GM12878 (cell line): Measurements from ENCODE around the gene CKS2. TPM values are rescaled to one million over a fixed set of nuclear protein-coding genes. Genes with fewer than 3 reads are reported as not detected.

Source experiments
- ATAC-seq: fragments of 200-7000 bp; cut with Tn5 transposase; 3 replicates; pipeline ENCODE4 v1.9.1; 2020; ENCODE audit warnings: mild to moderate bottlenecking, moderate library complexity
- BruUV-seq: library from RNA; stranded (reverse); fragments of 400-500 nt; replicated peaks from 2 replicates; lab custom pipeline; 2021; lab: Mats Ljungman, UMichigan
- CTCF ChIA-PET: fragments of 300-600 bp; sonication (Branson Sonifier 250); formaldehyde crosslinking; extraction: SDS; loops from one replicate; lab custom pipeline; 2021; ENCODE audit warnings: inconsistent platforms; lab: Yijun Ruan, JAX
- POLR2A ChIA-PET: fragments of 350-600 bp; formaldehyde crosslinking; extraction: SDS; loops from one replicate; lab custom pipeline; 2021; ENCODE audit warnings: inconsistent platforms; lab: Charles Lee
- RAD21 ChIA-PET: fragments of 300-600 bp; sonication (Branson Sonifier 250); formaldehyde crosslinking; loops from one replicate; lab custom pipeline; 2023; ENCODE audit warnings: antibody characterized with exemption; ENCODE audit not compliant: unreplicated experiment; lab: Charles Lee
- SMC1A ChIA-PET: fragments of 300-600 bp; sonication (Branson Sonifier 250); formaldehyde crosslinking; loops from one replicate; lab custom pipeline; 2023; ENCODE audit not compliant: unreplicated experiment, uncharacterized antibody; lab: Charles Lee
- DNase-seq: peaks from one replicate; pipeline ENCODE4 v3.0.0-alpha.2; 2011; ENCODE audit warnings: low read depth, low spot score
- FAIRE-seq: peaks from 3 replicates; lab custom pipeline; 2011; peaks lifted over from hg19 to GRCh38; lab: Jason Lieb, UNC
- H2AFZ ChIP-seq: 2 replicates; pipeline ENCODE4 v1.6.0; 2011; ENCODE audit warnings: low read depth, low read length, control low read depth; ENCODE audit not compliant: control insufficient read depth
- H3K27ac ChIP-seq: 2 replicates; pipeline ENCODE4 v1.5.1; 2011; ENCODE audit warnings: control low read depth; ENCODE audit not compliant: control insufficient read depth, insufficient read depth
- H3K27me3 ChIP-seq, 2 experiments: replicated peaks in 1 of 2; 2 replicates each; pipeline versions ENCODE4 v1.6.0 to v1.6.1; 2011; ENCODE audit warnings: low read length in 1 of 2; ENCODE audit not compliant: control insufficient read depth in 2 of 2, insufficient read depth in 2 of 2
- H3K36me3 ChIP-seq, 2 experiments: 2 replicates each; pipeline ENCODE4 v1.5.1; 2011; ENCODE audit warnings: low read length in 1 of 2; ENCODE audit not compliant: control insufficient read depth in 2 of 2, insufficient read depth in 2 of 2
- H3K4me1 ChIP-seq: 2 replicates; pipeline ENCODE4 v1.6.1; 2011; ENCODE audit warnings: mild to moderate bottlenecking, low read length, moderate library complexity, mixed read lengths; ENCODE audit not compliant: control insufficient read depth, insufficient read depth
- H3K4me2 ChIP-seq: 2 replicates; pipeline ENCODE4 v1.6.0; 2011; ENCODE audit warnings: control low read depth; ENCODE audit not compliant: control insufficient read depth, insufficient read depth
- H3K4me3 ChIP-seq: fragments of 200-600 bp; sonication (generic); 2 replicates; pipeline ENCODE4 v1.5.1; 2016
- H3K79me2 ChIP-seq: 2 replicates; pipeline ENCODE4 v1.6.0; 2011; ENCODE audit warnings: low read length; ENCODE audit not compliant: control insufficient read depth, insufficient read depth
- H3K9ac ChIP-seq: 2 replicates; pipeline ENCODE4 v1.8.0; 2011; ENCODE audit warnings: low read length, control low read depth, mixed read lengths; ENCODE audit not compliant: control insufficient read depth, insufficient read depth
- H3K9me3 ChIP-seq: replicated peaks from 3 replicates; pipeline ENCODE4 v1.5.1; 2011; ENCODE audit warnings: mild to moderate bottlenecking, low read length; ENCODE audit not compliant: control insufficient read depth, insufficient read depth
- H4K20me1 ChIP-seq: 2 replicates; pipeline ENCODE4 v1.6.0; 2011; ENCODE audit not compliant: control insufficient read depth, insufficient read depth
- MXI1 ChIP-seq: fragments of 150-350 bp; IDR thresholded peaks from 2 replicates; pipeline ENCODE4 v1.6.1; 2011; ENCODE audit warnings: low read depth, mild to moderate bottlenecking, inconsistent platforms, low read length, improper control_type of control experiment
- MYC ChIP-seq: IDR thresholded peaks from 2 replicates; pipeline ENCODE4 v1.6.1; 2011; ENCODE audit warnings: mild to moderate bottlenecking, low read length, moderate library complexity, inconsistent platforms; ENCODE audit not compliant: insufficient read depth, insufficient replicate concordance, insufficient read length, severe bottlenecking
- SUZ12 ChIP-seq: fragments of 200-600 bp; sonication (generic); IDR thresholded peaks from one replicate; pipeline ENCODE4 v1.6.1; 2018; ENCODE audit warnings: antibody characterized with exemption, mild to moderate bottlenecking; ENCODE audit not compliant: unreplicated experiment
- WGBS: methylation state at CpG from one replicate; pipeline ENCODE4 v1.1.6; 2016; ENCODE audit warnings: low lambda C conversion rate; ENCODE audit not compliant: insufficient replicate concordance, insufficient coverage; ENCODE audit errors: missing lambda C conversion rate; 5-methylcytosine and 5-hydroxymethylcytosine counted together
- in situ Hi-C: fragments of 300-500 bp; cut with MboI; formaldehyde crosslinking; loops from 9 replicates; pipeline ENCODE4 v1.14.3; 2018; ENCODE audit warnings: mixed read lengths
- intact Hi-C: fragments of 100-400 bp; cut with micrococcal nuclease; formaldehyde crosslinking; loops from one replicate; pipeline ENCODE4 v1.14.2; 2022; ENCODE audit not compliant: unreplicated experiment
- polyA plus RNA-seq, 11 experiments: library from polyadenylated mRNA; depleted of rRNA in 4 of 11; unstranded in 6 of 11; stranded (reverse) in 5 of 11; fragments of >200 nt; fragmentation: Nextera tagmentation in 4 of 11; fragmentation: Illumina TruSeq in 1 of 11; extraction: Ambion mirVana in 4 of 11; extraction: Trizol in 1 of 11; gene quantifications; 1 replicate in 1 of 11; 2 replicates in 10 of 11; pipeline versions ENCODE4 v1.2.1 to v1.2.3, GENCODE V29; 2011 to 2016; ENCODE audit warnings: inconsistent platforms in 2 of 11, missing spikeins in 2 of 11, low read depth in 1 of 11
- total RNA-seq, 4 experiments: library from RNA; depleted of rRNA in 3 of 4; stranded (reverse); fragments of >200 nt in 3 of 4; fragmentation: Illumina TruSeq in 1 of 4; extraction: Trizol in 1 of 4; gene quantifications; 2 replicates each; pipeline versions ENCODE4 v1.2.1 to v1.2.3, GENCODE V29; 2013 to 2021
- TF ChIP-seq, protein P1 (sequence below): IDR thresholded peaks from 2 replicates; pipeline ENCODE4 v1.6.1; 2011; ENCODE audit warnings: low read depth, low read length, improper control_type of control experiment, borderline replicate concordance
- TF ChIP-seq, protein P2 (sequence below): fragments of 450-650 bp; IDR thresholded peaks from 2 replicates; pipeline ENCODE4 v1.6.1; 2018; ENCODE audit warnings: borderline replicate concordance, mild to moderate bottlenecking; ENCODE audit not compliant: partially characterized antibody

CKS2 gene
- total and polyA plus RNA-seq, 10 of the 15 experiments (the other 5 are each of a cell fraction or from before 2014, with no cell fraction given) = 172 to 1,251 (median 503) TPM

DNA sequence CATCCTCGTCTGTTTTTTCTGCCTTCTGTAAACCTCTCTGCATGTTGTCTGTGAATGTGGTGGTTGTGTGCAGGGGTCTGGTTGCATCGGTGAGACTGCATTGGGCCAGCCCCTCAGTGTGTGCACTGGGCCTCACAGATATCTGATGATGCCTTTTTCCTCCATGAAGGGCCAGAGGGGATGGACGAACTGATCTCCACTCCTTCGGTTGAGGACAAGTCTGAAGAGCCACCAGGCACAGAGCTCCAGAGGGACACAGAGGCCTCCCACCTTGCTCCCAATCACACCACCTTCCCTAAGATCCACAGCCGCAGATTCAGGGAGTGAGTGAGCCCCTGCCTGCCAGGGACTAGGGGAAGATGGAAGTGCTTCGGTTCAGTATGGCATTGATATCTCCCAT is 38.6 kb downstream of the CKS2 start:
- H3K9me3 ChIP-seq = no peaks in the 10 kb centered on the region
- TF ChIP-seq SUZ12 = no peak
- TF ChIP-seq, protein P1, sequence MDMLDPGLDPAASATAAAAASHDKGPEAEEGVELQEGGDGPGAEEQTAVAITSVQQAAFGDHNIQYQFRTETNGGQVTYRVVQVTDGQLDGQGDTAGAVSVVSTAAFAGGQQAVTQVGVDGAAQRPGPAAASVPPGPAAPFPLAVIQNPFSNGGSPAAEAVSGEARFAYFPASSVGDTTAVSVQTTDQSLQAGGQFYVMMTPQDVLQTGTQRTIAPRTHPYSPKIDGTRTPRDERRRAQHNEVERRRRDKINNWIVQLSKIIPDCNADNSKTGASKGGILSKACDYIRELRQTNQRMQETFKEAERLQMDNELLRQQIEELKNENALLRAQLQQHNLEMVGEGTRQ = no peak
- TF ChIP-seq MYC = no peak
- no peak for TF ChIP-seq MXI1
- TF ChIP-seq, protein P2, sequence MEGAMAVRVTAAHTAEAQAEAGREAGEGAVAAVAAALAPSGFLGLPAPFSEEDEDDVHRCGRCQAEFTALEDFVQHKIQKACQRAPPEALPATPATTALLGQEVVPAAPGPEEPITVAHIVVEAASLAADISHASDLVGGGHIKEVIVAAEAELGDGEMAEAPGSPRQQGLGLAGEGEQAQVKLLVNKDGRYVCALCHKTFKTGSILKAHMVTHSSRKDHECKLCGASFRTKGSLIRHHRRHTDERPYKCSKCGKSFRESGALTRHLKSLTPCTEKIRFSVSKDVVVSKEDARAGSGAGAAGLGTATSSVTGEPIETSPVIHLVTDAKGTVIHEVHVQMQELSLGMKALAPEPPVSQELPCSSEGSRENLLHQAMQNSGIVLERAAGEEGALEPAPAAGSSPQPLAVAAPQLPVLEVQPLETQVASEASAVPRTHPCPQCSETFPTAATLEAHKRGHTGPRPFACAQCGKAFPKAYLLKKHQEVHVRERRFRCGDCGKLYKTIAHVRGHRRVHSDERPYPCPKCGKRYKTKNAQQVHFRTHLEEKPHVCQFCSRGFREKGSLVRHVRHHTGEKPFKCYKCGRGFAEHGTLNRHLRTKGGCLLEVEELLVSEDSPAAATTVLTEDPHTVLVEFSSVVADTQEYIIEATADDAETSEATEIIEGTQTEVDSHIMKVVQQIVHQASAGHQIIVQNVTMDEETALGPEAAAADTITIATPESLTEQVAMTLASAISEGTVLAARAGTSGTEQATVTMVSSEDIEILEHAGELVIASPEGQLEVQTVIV = no peak
- POLR2A ChIA-PET = no interaction called here
- SMC1A ChIA-PET = interaction anchor here (0.7 to 1.1 kb wide), 2 partner anchors 10 to 25 kb away, joined by 3 read pairs; no protein-coding TSS in a partner anchor
- in situ Hi-C loops = no loop called here
- WGBS = 95% methylated on average over 6 of the region's 6 CpGs
- FAIRE-seq (no peak), DNase-seq (no peak), ATAC-seq (no peak)
- peaks cover 48 to 51% of the 10 kb centered on the region in 2 experiments for H3K36me3 ChIP-seq
- H2AFZ ChIP-seq = no peak overlapping the region
- no peaks in the 10 kb centered on the region for H4K20me1 ChIP-seq
- H3K4me3 ChIP-seq = no peak overlapping the region
- H3K27me3 ChIP-seq = no peaks in the 10 kb centered on the region
- CTCF ChIA-PET = interaction anchor here (0.6 kb wide), 1 partner anchor 1437 kb away, joined by 3 read pairs; no protein-coding TSS in a partner anchor
- no peaks in the 10 kb centered on the region for H3K79me2 ChIP-seq
- RAD21 ChIA-PET = no interaction called here
- no peak overlapping the region for H3K9ac ChIP-seq
- no peak overlapping the region for H3K27ac ChIP-seq
- peaks cover 10% of the 10 kb centered on the region for H3K4me1 ChIP-seq
- H3K4me2 ChIP-seq = no peak overlapping the region
- BruUV-seq = no TSS peak
- intact Hi-C loops = no loop called here
